Fibroblast of villous mesenchyme (primary cell): ENCODE results near the gene MUSK. TPM values are rescaled to one million over a fixed set of nuclear protein-coding genes. Genes with fewer than 3 reads are reported as not detected.

ENCODE experiments used
- DNase-seq: peaks from one replicate; pipeline ENCODE4 v3.0.0-alpha.2; 2010; ENCODE audit warnings: low read depth
- H3K4me3 ChIP-seq: 2 replicates; pipeline ENCODE4 v1.5.1; 2011; ENCODE audit warnings: low read depth, mild to moderate bottlenecking, low read length
- CTCF ChIP-seq: IDR thresholded peaks from 2 replicates; pipeline ENCODE4 v1.5.1; 2012; ENCODE audit warnings: low read depth, mild to moderate bottlenecking, low read length; ENCODE audit not compliant: insufficient read depth
- total RNA-seq: library from RNA; depleted of rRNA; stranded (reverse); fragments of >200 nt; gene quantifications from 2 replicates; pipeline ENCODE4 v1.2.3, GENCODE V29; 2012

MUSK gene
- total RNA-seq, 1 donor, result under 0.01 TPM

- H3K4me3 ChIP-seq, result no peak overlapping the region
- no peak for DNase-seq
- no peak for TF ChIP-seq CTCF
These were observed 97.3 kb downstream of the MUSK start for GRCh38 chr9:110765926-110766325.

GRCh38 chr9:110767559-110768063 is 99.0 kb downstream of the MUSK start:
- TF ChIP-seq CTCF, result no peak
- no peak overlapping the region for H3K4me3 ChIP-seq
- peak; percentile 88 for DNase-seq

- DNase-seq, result no peak
- H3K4me3 ChIP-seq, result no peak overlapping the region
- TF ChIP-seq CTCF, result no peak
These were observed 100.3 kb downstream of the MUSK start for GRCh38 chr9:110768886-110769285.

- TF ChIP-seq CTCF, result no peak
- H3K4me3 ChIP-seq, result no peak overlapping the region
- DNase-seq, result peak; percentile 36
These were observed 101.1 kb downstream of the MUSK start for GRCh38 chr9:110769667-110770066.

- no peak for DNase-seq
These were observed 107.1 kb downstream of the MUSK start for GRCh38 chr9:110775724-110776123.

GRCh38 chr9:110776221-110776620 is 107.6 kb downstream of the MUSK start:
- H3K4me3 ChIP-seq, result no peak overlapping the region
- DNase-seq, result no peak
- no peak for TF ChIP-seq CTCF

More at GRCh38 chr9:110775724-110776123, 107.1 kb downstream of the MUSK start:
- no peak for TF ChIP-seq CTCF
- no peak overlapping the region for H3K4me3 ChIP-seq
